AG09309 (cell line): ENCODE results near the gene C2orf68.

Experiments used
- DNase-seq: peaks from one replicate; pipeline ENCODE4 v3.0.0-alpha.2; 2010; ENCODE audit warnings: low read depth
- H3K4me3 ChIP-seq: 2 replicates; pipeline ENCODE4 v1.5.1; 2011; ENCODE audit warnings: mild to moderate bottlenecking, low read depth, low read length, moderate library complexity; ENCODE audit not compliant: control insufficient read depth
- TF ChIP-seq, protein P1 (sequence below): IDR thresholded peaks from 2 replicates; pipeline ENCODE4 v1.5.1; 2011; ENCODE audit warnings: mild to moderate bottlenecking, low read depth, low read length, inconsistent platforms; ENCODE audit not compliant: insufficient read depth, control insufficient read depth; ENCODE audit errors: missing control alignments

The C2orf68 gene

DNA sequence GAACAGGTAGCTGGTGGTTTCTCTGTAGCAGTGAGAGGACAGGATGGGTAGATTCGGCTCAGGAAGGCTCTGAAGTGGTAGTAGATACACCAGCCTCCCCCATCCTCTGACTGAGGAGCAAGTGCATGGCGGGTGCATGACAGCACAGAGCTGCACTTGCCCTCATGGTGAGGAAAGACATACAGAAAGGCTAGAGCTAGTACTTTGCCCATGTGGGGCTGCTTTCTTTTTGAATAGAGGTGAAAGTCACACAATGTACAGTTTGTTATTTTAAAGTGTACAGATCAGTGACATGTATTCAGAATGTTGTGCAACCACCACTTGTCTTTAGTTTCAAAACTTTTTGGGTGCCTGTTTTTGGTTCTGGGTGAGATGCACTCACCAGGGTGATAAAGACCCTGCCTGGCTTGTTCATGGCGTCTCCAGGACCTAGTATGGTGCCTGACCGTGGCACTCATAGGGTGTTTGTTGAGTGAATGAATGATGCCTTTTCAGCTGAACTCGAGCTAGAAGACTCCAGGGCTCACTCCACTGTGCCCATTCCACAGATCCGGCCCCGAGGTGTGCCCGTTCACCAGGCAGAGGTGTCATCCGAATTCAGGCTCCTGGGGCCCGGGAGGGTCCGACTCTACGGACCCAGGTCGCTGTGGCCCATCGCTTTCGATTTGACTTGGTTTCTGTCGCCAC is 28.1 kb downstream of the C2orf68 start:
- TF ChIP-seq, protein P1, sequence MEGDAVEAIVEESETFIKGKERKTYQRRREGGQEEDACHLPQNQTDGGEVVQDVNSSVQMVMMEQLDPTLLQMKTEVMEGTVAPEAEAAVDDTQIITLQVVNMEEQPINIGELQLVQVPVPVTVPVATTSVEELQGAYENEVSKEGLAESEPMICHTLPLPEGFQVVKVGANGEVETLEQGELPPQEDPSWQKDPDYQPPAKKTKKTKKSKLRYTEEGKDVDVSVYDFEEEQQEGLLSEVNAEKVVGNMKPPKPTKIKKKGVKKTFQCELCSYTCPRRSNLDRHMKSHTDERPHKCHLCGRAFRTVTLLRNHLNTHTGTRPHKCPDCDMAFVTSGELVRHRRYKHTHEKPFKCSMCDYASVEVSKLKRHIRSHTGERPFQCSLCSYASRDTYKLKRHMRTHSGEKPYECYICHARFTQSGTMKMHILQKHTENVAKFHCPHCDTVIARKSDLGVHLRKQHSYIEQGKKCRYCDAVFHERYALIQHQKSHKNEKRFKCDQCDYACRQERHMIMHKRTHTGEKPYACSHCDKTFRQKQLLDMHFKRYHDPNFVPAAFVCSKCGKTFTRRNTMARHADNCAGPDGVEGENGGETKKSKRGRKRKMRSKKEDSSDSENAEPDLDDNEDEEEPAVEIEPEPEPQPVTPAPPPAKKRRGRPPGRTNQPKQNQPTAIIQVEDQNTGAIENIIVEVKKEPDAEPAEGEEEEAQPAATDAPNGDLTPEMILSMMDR, result no peak

DNA sequence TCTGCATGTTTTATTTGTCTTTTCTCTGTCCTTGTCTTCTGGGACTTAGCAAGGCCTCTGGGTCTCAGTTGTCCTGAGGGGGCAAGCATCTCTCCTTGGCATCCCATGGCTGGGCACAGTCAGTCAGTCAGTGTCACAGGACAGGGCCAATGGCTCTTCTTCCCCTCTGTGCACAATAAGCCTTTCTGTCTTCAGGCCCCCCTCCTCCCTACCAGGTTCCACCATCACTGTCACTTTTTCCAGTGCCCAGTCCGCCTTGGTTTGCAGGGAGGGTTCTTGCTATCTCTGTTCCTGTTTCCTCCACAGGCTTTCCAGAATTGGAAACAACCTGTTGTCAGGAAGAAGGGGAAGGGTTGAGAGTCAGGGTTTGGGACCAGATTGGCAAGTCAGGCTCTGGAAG is 29.4 kb downstream of the C2orf68 start:
- DNase-seq, result no peak
- TF ChIP-seq, protein P1, result no peak
- H3K4me3 ChIP-seq, result no peak overlapping the region

More for the DNA sequence above, 28.1 kb downstream of the C2orf68 start:
- peak overlapping the region; percentile 45 for H3K4me3 ChIP-seq
- no peak for DNase-seq

- no peak overlapping the region for H3K4me3 ChIP-seq
- TF ChIP-seq, protein P1, result no peak
- no peak for DNase-seq
These were observed 31.7 kb downstream of the C2orf68 start for GRCh38 chr2:85580206-85580605.

GRCh38 chr2:85579266-85579935 is 32.5 kb downstream of the C2orf68 start:
- H3K4me3 ChIP-seq, result no peak overlapping the region
- TF ChIP-seq, protein P1, result no peak
- no peak for DNase-seq

GRCh38 chr2:85578243-85579180 is 33.4 kb downstream of the C2orf68 start:
- DNase-seq, result no peak
- TF ChIP-seq, protein P1, result no peak
- H3K4me3 ChIP-seq, result no peak overlapping the region
